Liver (tissue), 9 donors: ENCODE results near the gene DEPDC5. TPM values are rescaled to one million over a fixed set of nuclear protein-coding genes. Genes with fewer than 3 reads are reported as not detected.

Experiments used
- DNase-seq: peaks from one replicate; pipeline ENCODE4 v3.0.0-alpha.2; 2017; ENCODE audit warnings: low spot score
- H3K27ac ChIP-seq, 2 donors: one replicate each; pipeline ENCODE4 v1.7.0; 2013; ENCODE audit warnings: inconsistent platforms in 2 of 2, low read length in 2 of 2, control low read depth in 1 of 2, low read depth in 1 of 2, mild to moderate bottlenecking in 1 of 2
- H3K27me3 ChIP-seq, 4 donors: one replicate each; pipeline versions ENCODE4 v1.6.1 to v1.7.0; 2013; ENCODE audit warnings: low read length in 3 of 4, inconsistent platforms in 1 of 4, mild to moderate bottlenecking in 1 of 4, moderate library complexity in 1 of 4; ENCODE audit not compliant: control insufficient read depth in 4 of 4, insufficient read depth in 4 of 4
- H3K36me3 ChIP-seq, 4 donors: one replicate each; pipeline versions ENCODE4 v1.6.1 to v1.7.0; 2013; ENCODE audit warnings: low read length in 3 of 4, mild to moderate bottlenecking in 3 of 4, low read depth in 1 of 4, moderate library complexity in 1 of 4; ENCODE audit not compliant: control insufficient read depth in 4 of 4, insufficient read depth in 3 of 4
- H3K4me1 ChIP-seq, 4 donors: one replicate each; pipeline versions ENCODE4 v1.6.1 to v1.7.0; 2013; ENCODE audit warnings: low read length in 3 of 4, mild to moderate bottlenecking in 3 of 4, moderate library complexity in 1 of 4; ENCODE audit not compliant: control insufficient read depth in 4 of 4, insufficient read depth in 4 of 4
- H3K4me3 ChIP-seq, 3 donors: one replicate each; pipeline versions ENCODE4 v1.6.1 to v1.7.0; 2013; ENCODE audit warnings: low read length in 3 of 3, control low read depth in 1 of 3, low read depth in 1 of 3, mild to moderate bottlenecking in 1 of 3
- H3K9ac ChIP-seq, 2 donors: one replicate each; pipeline ENCODE4 v1.7.0; 2013; ENCODE audit warnings: low read length in 2 of 2, mild to moderate bottlenecking in 2 of 2, moderate library complexity in 2 of 2, control low read depth in 1 of 2, low read depth in 1 of 2
- H3K9me3 ChIP-seq, 4 donors: one replicate each; pipeline versions ENCODE4 v1.6.1 to v1.7.0; 2013; ENCODE audit warnings: low read length in 3 of 4; ENCODE audit not compliant: control insufficient read depth in 4 of 4
- CTCF ChIP-seq: fragments of 150-350 bp; IDR thresholded peaks from 2 replicates; pipeline ENCODE4 v1.5.1; 2017; ENCODE audit warnings: improper control_type of control experiment, low read depth, low read length; ENCODE audit not compliant: missing input control
- EGR1 ChIP-seq, 2 donors: IDR thresholded peaks; 2 replicates each; pipeline ENCODE4 v1.6.1; 2016 to 2018; ENCODE audit warnings: antibody characterized with exemption in 2 of 2, low read depth in 2 of 2
- FOXA1 ChIP-seq: IDR thresholded peaks from 2 replicates; pipeline ENCODE4 v1.6.1; 2016; ENCODE audit warnings: antibody characterized with exemption
- FOXA2 ChIP-seq: IDR thresholded peaks from 2 replicates; pipeline ENCODE4 v1.6.1; 2016; ENCODE audit warnings: antibody characterized with exemption
- GABPA ChIP-seq, 2 donors: IDR thresholded peaks in 1 of 2; conservative IDR thresholded peaks in 1 of 2; 2 replicates each; pipeline ENCODE4 v1.6.1; 2016; ENCODE audit warnings: antibody characterized with exemption in 2 of 2, mild to moderate bottlenecking in 1 of 2, moderate library complexity in 1 of 2
- HNF4A ChIP-seq, 2 donors: conservative IDR thresholded peaks; 2 replicates each; pipeline ENCODE4 v1.6.1; 2016; ENCODE audit warnings: antibody characterized with exemption in 2 of 2, mild to moderate bottlenecking in 2 of 2
- HNF4G ChIP-seq: IDR thresholded peaks from 2 replicates; pipeline ENCODE4 v1.6.1; 2016; ENCODE audit warnings: antibody characterized with exemption
- JUND ChIP-seq, 2 donors: IDR thresholded peaks; 2 replicates each; pipeline ENCODE4 v1.6.1; 2016; ENCODE audit warnings: antibody characterized with exemption in 2 of 2
- MAX ChIP-seq: IDR thresholded peaks from 2 replicates; pipeline ENCODE4 v1.6.1; 2016; ENCODE audit warnings: antibody characterized with exemption
- NR2F2 ChIP-seq: IDR thresholded peaks from 2 replicates; pipeline ENCODE4 v1.6.1; 2016; ENCODE audit warnings: antibody characterized with exemption
- RAD21 ChIP-seq, 2 donors: IDR thresholded peaks; 2 replicates each; pipeline ENCODE4 v1.6.1; 2016; ENCODE audit warnings: antibody characterized with exemption in 2 of 2, mild to moderate bottlenecking in 2 of 2
- REST ChIP-seq: IDR thresholded peaks from 2 replicates; pipeline ENCODE4 v1.6.1; 2016; ENCODE audit warnings: antibody characterized with exemption, mild to moderate bottlenecking
- RXRA ChIP-seq, 2 donors: IDR thresholded peaks; 2 replicates each; pipeline ENCODE4 v1.6.1; 2017 to 2018; ENCODE audit warnings: antibody characterized with exemption in 2 of 2, mild to moderate bottlenecking in 1 of 2
- SP1 ChIP-seq: IDR thresholded peaks from 2 replicates; pipeline ENCODE4 v1.6.1; 2018; ENCODE audit warnings: antibody characterized with exemption, mild to moderate bottlenecking
- ZBTB33 ChIP-seq: IDR thresholded peaks from 2 replicates; pipeline ENCODE4 v1.6.1; 2016; ENCODE audit warnings: antibody characterized with exemption
- WGBS: extraction: QIAGEN DNeasy Blood & Tissue Kit; methylation state at CpG from one replicate; pipeline ENCODE4 v1.1.7; 2013; 5-methylcytosine and 5-hydroxymethylcytosine counted together
- polyA plus RNA-seq, 2 donors: library from polyadenylated mRNA; stranded (reverse) in 1 of 2; unstranded in 1 of 2; fragments of 200-250 nt in 1 of 2; fragments of >200 nt in 1 of 2; fragmentation: Nextera tagmentation in 1 of 2; extraction: Ambion mirVana in 1 of 2; gene quantifications; one replicate each; pipeline versions ENCODE4 v1.2.1 to v1.2.3, GENCODE V29; 2013 to 2015
- total RNA-seq, 2 donors: library from RNA; depleted of rRNA; stranded (reverse); fragments of >200 nt; gene quantifications; one replicate each; pipeline ENCODE4 v1.2.3, GENCODE V29; 2014
- donor health status: healthy.
- donor health status: healthy.
- donor health status: healthy.
- donor health status: healthy.
- donor health status: healthy.

The DEPDC5 gene
- total and polyA plus RNA-seq, 4 donors = 5.5 to 19.4 (median 12.6) TPM

- Histone ChIP-seq H3K36me3 (no peaks in the 10 kb centered on the region), H3K4me3 (no peak overlapping the region), H3K27me3 (no peaks in the 10 kb centered on the region), H3K4me1 (peaks cover 6 to 69% (median 52%) of the 10 kb centered on the region in 4 donors), H3K9ac (peak overlapping the region; percentile 75 to 99), H3K27ac (peak overlapping the region; percentile 90 to 97), H3K9me3 (no peaks in the 10 kb centered on the region)
- 84% methylated on average over 7 of the region's 7 CpGs for WGBS
- TF ChIP-seq MAX (no peak), NR2F2 (no peak), CTCF (no peak)
- DNase-seq = no peak
These were observed 1.5 kb upstream of the DEPDC5 start for GRCh38 chr22:31752096-31752847.

- Histone ChIP-seq H3K36me3 (no peaks in the 10 kb centered on the region), H3K27me3 (no peaks in the 10 kb centered on the region), H3K9ac (peak overlapping the region; percentile 75 to 99), H3K4me1 (peaks cover 6 to 67% (median 51%) of the 10 kb centered on the region in 4 donors), H3K9me3 (no peaks in the 10 kb centered on the region), H3K27ac (peak overlapping the region; percentile 90 to 97), H3K4me3 (peak overlapping the region; percentile 27 to 85 (median 76))
- WGBS = 8% methylated on average over 20 of the region's 20 CpGs
- TF ChIP-seq HNF4G = no peak
- TF ChIP-seq HNF4A (conservative IDR thresholded peaks at IDR 0.05) = peak in 1 of 2 donors; percentile 65
- TF ChIP-seq GABPA (IDR thresholded peaks at IDR 0.05 in 1 of 2, conservative IDR thresholded peaks at IDR 0.05 in 1 of 2) = no peak
- no peak for TF ChIP-seq FOXA2
- no peak for TF ChIP-seq JUND (IDR thresholded peaks at IDR 0.05)
- TF ChIP-seq SP1 = peak; percentile 61
- no peak for TF ChIP-seq RAD21 (IDR thresholded peaks at IDR 0.05)
- TF ChIP-seq EGR1 (IDR thresholded peaks at IDR 0.05; ENCODE audit: low read depth in 2 of 2) = no peak
- peak; percentile 48 for TF ChIP-seq ZBTB33
- peak; percentile 13 for TF ChIP-seq NR2F2
- DNase-seq = peak; percentile 76
These were observed 700 bp upstream of the DEPDC5 start for GRCh38 chr22:31753005-31753633.

- DNase-seq = no peak
- Histone ChIP-seq H3K27me3 (no peaks in the 10 kb centered on the region), H3K4me1 (peaks cover 2 to 54% (median 39%) of the 10 kb centered on the region in 4 donors), H3K9ac (peak overlapping the region in 1 of 2 donors; percentile 40), H3K9me3 (no peaks in the 10 kb centered on the region), H3K27ac (peak overlapping the region; percentile 90 to 97), H3K36me3 (peaks cover 0 to 5% (median 0%) of the 10 kb centered on the region in 4 donors), H3K4me3 (peak overlapping the region in 2 of 3 donors; percentile 67 to 85)
- WGBS = 18% methylated on average over 6 of the region's 6 CpGs
- TF ChIP-seq ZBTB33 (peak; percentile 71), RXRA (IDR thresholded peaks at IDR 0.05) (peak; percentile 77 to 86), GABPA (IDR thresholded peaks at IDR 0.05 in 1 of 2, conservative IDR thresholded peaks at IDR 0.05 in 1 of 2) (peak in 1 of 2 donors; percentile 30), FOXA1 (no peak), REST (peak; percentile 53)
These were observed 994 bp downstream of the DEPDC5 start for GRCh38 chr22:31754813-31755212.
